Measurements from ENCODE around the gene PRKRA.

DNA sequence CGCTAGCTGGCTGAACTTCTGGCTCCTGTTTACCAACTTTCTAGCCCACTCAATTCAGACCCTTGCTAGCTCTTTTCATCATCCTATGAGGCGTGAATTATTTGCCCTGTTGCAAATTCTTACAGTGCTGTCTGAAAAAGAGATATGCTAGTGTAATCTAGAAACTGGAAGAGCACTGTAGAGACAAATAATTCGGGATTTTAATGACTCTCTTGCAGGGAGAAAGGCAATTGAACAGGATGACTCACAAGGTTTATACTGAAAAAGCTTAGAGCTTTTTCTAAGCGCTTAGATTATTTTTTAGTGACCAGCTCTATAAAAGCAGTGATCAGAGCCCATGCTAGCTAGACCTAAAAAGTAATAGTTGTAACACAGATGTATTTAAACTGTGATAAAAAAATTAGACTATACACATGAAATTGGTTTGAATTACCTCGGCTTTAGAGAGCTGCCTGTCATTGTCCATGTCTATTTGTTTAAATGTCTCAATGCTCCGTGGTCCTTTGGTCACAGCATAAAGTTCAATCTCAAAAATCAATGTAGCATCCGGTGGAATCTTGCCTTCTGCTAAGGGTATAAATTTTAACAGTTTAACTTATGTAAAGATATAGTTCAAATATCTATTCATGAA lies 18.4 kb upstream of the PRKRA start:
- TF ChIP-seq, protein P1, sequence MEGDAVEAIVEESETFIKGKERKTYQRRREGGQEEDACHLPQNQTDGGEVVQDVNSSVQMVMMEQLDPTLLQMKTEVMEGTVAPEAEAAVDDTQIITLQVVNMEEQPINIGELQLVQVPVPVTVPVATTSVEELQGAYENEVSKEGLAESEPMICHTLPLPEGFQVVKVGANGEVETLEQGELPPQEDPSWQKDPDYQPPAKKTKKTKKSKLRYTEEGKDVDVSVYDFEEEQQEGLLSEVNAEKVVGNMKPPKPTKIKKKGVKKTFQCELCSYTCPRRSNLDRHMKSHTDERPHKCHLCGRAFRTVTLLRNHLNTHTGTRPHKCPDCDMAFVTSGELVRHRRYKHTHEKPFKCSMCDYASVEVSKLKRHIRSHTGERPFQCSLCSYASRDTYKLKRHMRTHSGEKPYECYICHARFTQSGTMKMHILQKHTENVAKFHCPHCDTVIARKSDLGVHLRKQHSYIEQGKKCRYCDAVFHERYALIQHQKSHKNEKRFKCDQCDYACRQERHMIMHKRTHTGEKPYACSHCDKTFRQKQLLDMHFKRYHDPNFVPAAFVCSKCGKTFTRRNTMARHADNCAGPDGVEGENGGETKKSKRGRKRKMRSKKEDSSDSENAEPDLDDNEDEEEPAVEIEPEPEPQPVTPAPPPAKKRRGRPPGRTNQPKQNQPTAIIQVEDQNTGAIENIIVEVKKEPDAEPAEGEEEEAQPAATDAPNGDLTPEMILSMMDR (IDR thresholded peaks at IDR 0.05): no peak
- no peak for TF ChIP-seq NFIC (IDR thresholded peaks at IDR 0.05; ENCODE audit: borderline replicate concordance)
- TF ChIP-seq, protein P2, sequence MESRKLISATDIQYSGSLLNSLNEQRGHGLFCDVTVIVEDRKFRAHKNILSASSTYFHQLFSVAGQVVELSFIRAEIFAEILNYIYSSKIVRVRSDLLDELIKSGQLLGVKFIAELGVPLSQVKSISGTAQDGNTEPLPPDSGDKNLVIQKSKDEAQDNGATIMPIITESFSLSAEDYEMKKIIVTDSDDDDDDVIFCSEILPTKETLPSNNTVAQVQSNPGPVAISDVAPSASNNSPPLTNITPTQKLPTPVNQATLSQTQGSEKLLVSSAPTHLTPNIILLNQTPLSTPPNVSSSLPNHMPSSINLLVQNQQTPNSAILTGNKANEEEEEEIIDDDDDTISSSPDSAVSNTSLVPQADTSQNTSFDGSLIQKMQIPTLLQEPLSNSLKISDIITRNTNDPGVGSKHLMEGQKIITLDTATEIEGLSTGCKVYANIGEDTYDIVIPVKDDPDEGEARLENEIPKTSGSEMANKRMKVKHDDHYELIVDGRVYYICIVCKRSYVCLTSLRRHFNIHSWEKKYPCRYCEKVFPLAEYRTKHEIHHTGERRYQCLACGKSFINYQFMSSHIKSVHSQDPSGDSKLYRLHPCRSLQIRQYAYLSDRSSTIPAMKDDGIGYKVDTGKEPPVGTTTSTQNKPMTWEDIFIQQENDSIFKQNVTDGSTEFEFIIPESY (IDR thresholded peaks at IDR 0.05; ENCODE audit: borderline replicate concordance, low read depth): no peak
- no peak for TF ChIP-seq MXI1 (IDR thresholded peaks at IDR 0.05; ENCODE audit: low read depth, low read length)
- TF ChIP-seq, protein P3, sequence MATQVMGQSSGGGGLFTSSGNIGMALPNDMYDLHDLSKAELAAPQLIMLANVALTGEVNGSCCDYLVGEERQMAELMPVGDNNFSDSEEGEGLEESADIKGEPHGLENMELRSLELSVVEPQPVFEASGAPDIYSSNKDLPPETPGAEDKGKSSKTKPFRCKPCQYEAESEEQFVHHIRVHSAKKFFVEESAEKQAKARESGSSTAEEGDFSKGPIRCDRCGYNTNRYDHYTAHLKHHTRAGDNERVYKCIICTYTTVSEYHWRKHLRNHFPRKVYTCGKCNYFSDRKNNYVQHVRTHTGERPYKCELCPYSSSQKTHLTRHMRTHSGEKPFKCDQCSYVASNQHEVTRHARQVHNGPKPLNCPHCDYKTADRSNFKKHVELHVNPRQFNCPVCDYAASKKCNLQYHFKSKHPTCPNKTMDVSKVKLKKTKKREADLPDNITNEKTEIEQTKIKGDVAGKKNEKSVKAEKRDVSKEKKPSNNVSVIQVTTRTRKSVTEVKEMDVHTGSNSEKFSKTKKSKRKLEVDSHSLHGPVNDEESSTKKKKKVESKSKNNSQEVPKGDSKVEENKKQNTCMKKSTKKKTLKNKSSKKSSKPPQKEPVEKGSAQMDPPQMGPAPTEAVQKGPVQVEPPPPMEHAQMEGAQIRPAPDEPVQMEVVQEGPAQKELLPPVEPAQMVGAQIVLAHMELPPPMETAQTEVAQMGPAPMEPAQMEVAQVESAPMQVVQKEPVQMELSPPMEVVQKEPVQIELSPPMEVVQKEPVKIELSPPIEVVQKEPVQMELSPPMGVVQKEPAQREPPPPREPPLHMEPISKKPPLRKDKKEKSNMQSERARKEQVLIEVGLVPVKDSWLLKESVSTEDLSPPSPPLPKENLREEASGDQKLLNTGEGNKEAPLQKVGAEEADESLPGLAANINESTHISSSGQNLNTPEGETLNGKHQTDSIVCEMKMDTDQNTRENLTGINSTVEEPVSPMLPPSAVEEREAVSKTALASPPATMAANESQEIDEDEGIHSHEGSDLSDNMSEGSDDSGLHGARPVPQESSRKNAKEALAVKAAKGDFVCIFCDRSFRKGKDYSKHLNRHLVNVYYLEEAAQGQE (IDR thresholded peaks at IDR 0.05; ENCODE audit: low read depth, low read length): no peak

Measured in SK-N-SH (cell line).